Measurements from ENCODE around the gene ASCL4. TPM values are rescaled to one million over a fixed set of nuclear protein-coding genes. Genes with fewer than 3 reads are reported as not detected.

ASCL4 gene
- total and polyA plus RNA-seq, 4 donors: under 0.01 TPM; not detected in 3

GRCh38 chr12:107818984-107819383 lies 44.5 kb downstream of the ASCL4 start:
- no peak overlapping the region for H3K27ac ChIP-seq (ENCODE audit: low read depth in 1 of 2, low read length in 2 of 2)
- H3K9ac ChIP-seq (ENCODE audit: low read depth in 1 of 2, low read length in 2 of 2): no peak overlapping the region
- no peaks in the 10 kb centered on the region for H3K4me1 ChIP-seq (ENCODE audit: control insufficient read depth in 4 of 4, insufficient read depth in 4 of 4, low read length in 3 of 4)
- no peaks in the 10 kb centered on the region for H3K36me3 ChIP-seq (ENCODE audit: control insufficient read depth in 4 of 4, insufficient read depth in 3 of 4, low read depth in 1 of 4, low read length in 3 of 4)
- WGBS: 69% methylated on average over 7 of the region's 7 CpGs
- H3K4me3 ChIP-seq (ENCODE audit: low read depth in 1 of 3, low read length in 3 of 3): no peak overlapping the region
- no peak for TF ChIP-seq REST (IDR thresholded peaks at IDR 0.05)
- no peak for TF ChIP-seq HNF4A (conservative IDR thresholded peaks at IDR 0.05)
- no peak for TF ChIP-seq RXRA (IDR thresholded peaks at IDR 0.05)
- no peak for TF ChIP-seq NR2F2 (IDR thresholded peaks at IDR 0.05)
- TF ChIP-seq HNF4G (IDR thresholded peaks at IDR 0.05): no peak
- TF ChIP-seq JUND (IDR thresholded peaks at IDR 0.05): no peak
- no peak for TF ChIP-seq ATF3 (IDR thresholded peaks at IDR 0.05)
- no peak for TF ChIP-seq MAX (IDR thresholded peaks at IDR 0.05)
- TF ChIP-seq EGR1 (IDR thresholded peaks at IDR 0.05; ENCODE audit: low read depth in 2 of 2): no peak
- no peak for TF ChIP-seq CTCF (IDR thresholded peaks at IDR 0.05; ENCODE audit: low read depth, low read length, missing input control)
- TF ChIP-seq TAF1 (conservative IDR thresholded peaks at IDR 0.05): no peak
- no peak for TF ChIP-seq GABPA (IDR thresholded peaks at IDR 0.05 in 1 of 2, conservative IDR thresholded peaks at IDR 0.05 in 1 of 2)
- no peak for TF ChIP-seq SP1 (IDR thresholded peaks at IDR 0.05)
- no peak for TF ChIP-seq FOXA1 (IDR thresholded peaks at IDR 0.05)
- no peak for TF ChIP-seq ZBTB33 (IDR thresholded peaks at IDR 0.05)
- no peak for TF ChIP-seq FOXA2 (IDR thresholded peaks at IDR 0.05)
- no peak for TF ChIP-seq YY1 (IDR thresholded peaks at IDR 0.05)
- no peak for TF ChIP-seq RAD21 (IDR thresholded peaks at IDR 0.05)
- peaks cover 5 to 21% (median 8%) of the 10 kb centered on the region in 4 donors for H3K9me3 ChIP-seq (ENCODE audit: control insufficient read depth in 4 of 4, low read length in 3 of 4)
- H3K27me3 ChIP-seq (ENCODE audit: control insufficient read depth in 4 of 4, insufficient read depth in 4 of 4, low read length in 3 of 4): no peaks in the 10 kb centered on the region
- no peak for DNase-seq (ENCODE audit: low spot score)
